Sciatic nerve (tissue), 2 donors: ENCODE data around the gene LSS. TPM values are rescaled to one million over a fixed set of nuclear protein-coding genes. Genes with fewer than 3 reads are reported as not detected.
A peak's percentile ranks its signal among the peaks of the same experiment; 100 is the strongest.

Experiments used
- ATAC-seq: fragments of 200-7000 bp; cut with Tn5 transposase; one replicate; pipeline ENCODE4 v1.9.1; 2020; ENCODE audit warnings: mild to moderate bottlenecking, moderate library complexity
- DNase-seq: peaks from one replicate; pipeline ENCODE4 v3.0.0-alpha.2; 2020; ENCODE audit warnings: low spot score
- intact Hi-C: fragments of 100-400 bp; cut with DNase I; formaldehyde crosslinking; loops from one replicate; pipeline ENCODE4 v1.14.2; 2022
- total RNA-seq: library from RNA; stranded (reverse); fragmentation: NEBNext Ultra II Directional; extraction: Animal tissue kit (Norgen Biotek cat#: 25700); gene quantifications from one replicate; pipeline ENCODE4 v1.2.1, GENCODE V29; 2021
- donor health status: DM: no; HTN: no; CAD: no.
- donor health status: DM: no; HTN: no; CAD: no.

Gene LSS
- total RNA-seq, 1 donor from 2014 or later: 111 TPM

- intact Hi-C loops: no loop called here
- peak; percentile 50 for DNase-seq
- ATAC-seq: no peak
These were observed 68.0 kb downstream of the LSS start for GRCh38 chr21:46160657-46160906.

GRCh38 chr21:46159841-46160656 lies 68.5 kb downstream of the LSS start:
- no peak for ATAC-seq
- DNase-seq: peak; percentile 51
- intact Hi-C loops: no loop called here

GRCh38 chr21:46159390-46159789 lies 69.2 kb downstream of the LSS start:
- DNase-seq: no peak
- no peak for ATAC-seq
- intact Hi-C loops: no loop called here

GRCh38 chr21:46158666-46159300 lies 69.8 kb downstream of the LSS start:
- ATAC-seq (no peak), DNase-seq (no peak)
- intact Hi-C loops: no loop called here

- peak; percentile 50 for DNase-seq
- intact Hi-C loops: no loop called here
- ATAC-seq: no peak
These were observed 70.6 kb downstream of the LSS start for GRCh38 chr21:46157987-46158451.

GRCh38 chr21:46157396-46157986 lies 71.1 kb downstream of the LSS start:
- ATAC-seq: no peak
- DNase-seq: no peak
- intact Hi-C loops: no loop called here

GRCh38 chr21:46156678-46157077 lies 71.9 kb downstream of the LSS start:
- intact Hi-C loops: no loop called here
- ATAC-seq (no peak), DNase-seq (no peak)

- intact Hi-C loops: no loop called here
- ATAC-seq (no peak), DNase-seq (no peak)
These were observed 72.3 kb downstream of the LSS start for GRCh38 chr21:46156378-46156645.

- DNase-seq (peak; percentile 53), ATAC-seq (no peak)
- intact Hi-C loops: no loop called here
These were observed 72.8 kb downstream of the LSS start, which contains the start of gene FTCD for GRCh38 chr21:46155514-46156377. Gene FTCD (minus strand): TSS chr21:46155579. CDS start chr21:46155523, 56 bp downstream.

GRCh38 chr21:46154955-46155513 lies 73.5 kb downstream of the LSS start:
- DNase-seq (peak; percentile 56), ATAC-seq (no peak)
- intact Hi-C loops: no loop called here

GRCh38 chr21:46154155-46154954 lies 74.2 kb downstream of the LSS start:
- intact Hi-C loops: no loop called here
- ATAC-seq: no peak
- peak; percentile 53 for DNase-seq

- DNase-seq (peak; percentile 78), ATAC-seq (peak; percentile 49)
These were observed 75.1 kb downstream of the LSS start for GRCh38 chr21:46153247-46154154.

GRCh38 chr21:46152927-46153246 lies 75.7 kb downstream of the LSS start:
- ATAC-seq (peak; percentile 3), DNase-seq (peak; percentile 64)
- intact Hi-C loops: no loop called here

More at GRCh38 chr21:46153247-46154154, 75.1 kb downstream of the LSS start:
- intact Hi-C loops: no loop called here

GRCh38 chr21:46151989-46152926 lies 76.3 kb downstream of the LSS start:
- no peak for ATAC-seq
- intact Hi-C loops: no loop called here
- DNase-seq: peak; percentile 57

- ATAC-seq: no peak
- peak; percentile 57 for DNase-seq
- intact Hi-C loops: no loop called here
These were observed 77.1 kb downstream of the LSS start for GRCh38 chr21:46151261-46151988.
